HEK293 (cell line): ENCODE data around the gene MICAL3.

ENCODE experiments used
- GLI4 ChIP-seq: fragments of 450-650 bp; formaldehyde crosslinking; IDR thresholded peaks from 2 replicates; pipeline ENCODE4 v1.5.1; 2016; ENCODE audit warnings: missing biosample characterization, missing genetic modification characterization
- HIC1 ChIP-seq: fragments of 450-650 bp; formaldehyde crosslinking; IDR thresholded peaks from 2 replicates; pipeline ENCODE4 v1.5.1; 2016; ENCODE audit warnings: missing biosample characterization, missing genetic modification characterization
- HOXC10 ChIP-seq: sonication (generic); formaldehyde crosslinking; IDR thresholded peaks from 2 replicates; pipeline ENCODE4 v1.8.1; 2023; ENCODE audit warnings: mild to moderate bottlenecking, missing genetic modification reagents
- OSR2 ChIP-seq: fragments of 450-650 bp; formaldehyde crosslinking; IDR thresholded peaks from 2 replicates; pipeline ENCODE4 v1.5.1; 2016; ENCODE audit warnings: missing biosample characterization, missing genetic modification characterization
- RBAK ChIP-seq: fragments of 450-650 bp; formaldehyde crosslinking; IDR thresholded peaks from 2 replicates; pipeline ENCODE4 v1.5.1; 2016; ENCODE audit warnings: missing biosample characterization, missing genetic modification characterization
- SCRT2 ChIP-seq: fragments of 450-650 bp; formaldehyde crosslinking; IDR thresholded peaks from 2 replicates; pipeline ENCODE4 v1.5.1; 2016; ENCODE audit warnings: missing biosample characterization, missing genetic modification characterization
- YY1 ChIP-seq: fragments of 450-650 bp; formaldehyde crosslinking; IDR thresholded peaks from 2 replicates; pipeline ENCODE4 v1.5.1; 2018; ENCODE audit warnings: missing biosample characterization, missing genetic modification characterization
- ZBTB17 ChIP-seq: fragments of 450-650 bp; formaldehyde crosslinking; IDR thresholded peaks from 2 replicates; pipeline ENCODE4 v1.5.1; 2016; ENCODE audit warnings: missing biosample characterization, missing genetic modification characterization
- ZBTB26 ChIP-seq: fragments of 450-650 bp; formaldehyde crosslinking; optimal IDR thresholded peaks from 2 replicates; pipeline ENCODE3; 2016; ENCODE audit warnings: missing biosample characterization, mild to moderate bottlenecking, missing genetic modification characterization
- ZBTB49 ChIP-seq: fragments of 450-650 bp; formaldehyde crosslinking; IDR thresholded peaks from 2 replicates; pipeline ENCODE4 v1.5.1; 2016; ENCODE audit warnings: missing biosample characterization, missing genetic modification characterization, low read depth
- ZBTB8A ChIP-seq: fragments of 450-650 bp; formaldehyde crosslinking; IDR thresholded peaks from 2 replicates; pipeline ENCODE4 v1.5.1; 2016; ENCODE audit warnings: missing biosample characterization, missing genetic modification characterization
- ZFP69B ChIP-seq: fragments of 450-650 bp; formaldehyde crosslinking; IDR thresholded peaks from 2 replicates; pipeline ENCODE4 v1.5.1; 2016; ENCODE audit warnings: missing biosample characterization, missing genetic modification characterization
- ZNF184 ChIP-seq: fragments of 450-650 bp; IDR thresholded peaks from 2 replicates; pipeline ENCODE4 v1.5.1; 2018; ENCODE audit warnings: missing biosample characterization, mild to moderate bottlenecking, missing genetic modification characterization
- ZNF274 ChIP-seq, 2 experiments: fragments of 200-500 bp in 1 of 2; fragments of 450-650 bp in 1 of 2; sonication (Bioruptor generic) in 1 of 2; formaldehyde crosslinking in 1 of 2; IDR thresholded peaks; 2 replicates each; pipeline versions ENCODE4 v1.5.1 to v1.6.1; 2014 to 2016; ENCODE audit warnings: borderline replicate concordance in 1 of 2, inconsistent platforms in 1 of 2, low read length in 1 of 2, missing biosample characterization in 1 of 2, missing genetic modification characterization in 1 of 2
- ZNF292 ChIP-seq: fragments of 450-650 bp; formaldehyde crosslinking; IDR thresholded peaks from 2 replicates; pipeline ENCODE4 v1.5.1; 2016; ENCODE audit warnings: low read depth, missing biosample characterization, missing genetic modification characterization, borderline replicate concordance
- ZNF350 ChIP-seq: fragments of 450-650 bp; formaldehyde crosslinking; IDR thresholded peaks from 2 replicates; pipeline ENCODE4 v1.5.0; 2017; ENCODE audit warnings: missing biosample characterization, mild to moderate bottlenecking, missing genetic modification characterization
- ZNF354C ChIP-seq: fragments of 450-650 bp; formaldehyde crosslinking; IDR thresholded peaks from 2 replicates; pipeline ENCODE4 v1.5.1; 2016; ENCODE audit warnings: missing biosample characterization, missing genetic modification characterization, low read depth, borderline replicate concordance
- ZNF449 ChIP-seq: fragments of 450-650 bp; formaldehyde crosslinking; IDR thresholded peaks from 2 replicates; pipeline ENCODE4 v1.5.1; 2017; ENCODE audit warnings: missing biosample characterization, mild to moderate bottlenecking, missing genetic modification characterization, moderate library complexity
- ZNF521 ChIP-seq: fragments of 450-650 bp; formaldehyde crosslinking; IDR thresholded peaks from 2 replicates; pipeline ENCODE4 v1.5.1; 2017; ENCODE audit warnings: missing biosample characterization, mild to moderate bottlenecking, missing genetic modification characterization
- ZNF585B ChIP-seq: fragments of 450-650 bp; formaldehyde crosslinking; IDR thresholded peaks from 2 replicates; pipeline ENCODE4 v1.5.1; 2016; ENCODE audit warnings: missing biosample characterization, missing genetic modification characterization
- ZNF624 ChIP-seq: fragments of 450-650 bp; formaldehyde crosslinking; IDR thresholded peaks from 2 replicates; pipeline ENCODE4 v1.5.1; 2017; ENCODE audit warnings: missing biosample characterization, missing genetic modification characterization
- ZNF692 ChIP-seq: fragments of 450-650 bp; formaldehyde crosslinking; IDR thresholded peaks from 2 replicates; pipeline ENCODE4 v1.5.1; 2016; ENCODE audit warnings: missing biosample characterization, missing genetic modification characterization
- ZNF76 ChIP-seq: fragments of 450-650 bp; formaldehyde crosslinking; IDR thresholded peaks from 2 replicates; pipeline ENCODE4; 2016; ENCODE audit warnings: low read depth, missing biosample characterization, missing genetic modification characterization, borderline replicate concordance
- ZNF776 ChIP-seq: fragments of 450-650 bp; formaldehyde crosslinking; IDR thresholded peaks from 2 replicates; pipeline ENCODE4 v1.5.0; 2017; ENCODE audit warnings: missing biosample characterization, missing genetic modification characterization, borderline replicate concordance
- ZNF785 ChIP-seq: fragments of 450-650 bp; formaldehyde crosslinking; IDR thresholded peaks from 2 replicates; pipeline ENCODE4 v1.5.1; 2016; ENCODE audit warnings: missing biosample characterization, missing genetic modification characterization
- ZSCAN18 ChIP-seq: fragments of 450-650 bp; formaldehyde crosslinking; IDR thresholded peaks from 2 replicates; pipeline ENCODE4 v1.5.1; 2016; ENCODE audit warnings: missing biosample characterization, missing genetic modification characterization
- ZSCAN4 ChIP-seq: fragments of 450-650 bp; formaldehyde crosslinking; IDR thresholded peaks from 2 replicates; pipeline ENCODE4 v1.5.1; 2017; ENCODE audit warnings: missing biosample characterization, missing genetic modification characterization

The MICAL3 gene

GRCh38 chr22:18001040-18001893 lies 23.1 kb downstream of the MICAL3 start (continued):
- TF ChIP-seq ZNF449 (tag by site-specific recombination) (peak; percentile 96), ZBTB17 (tag by site-specific recombination) (peak; percentile 55; the same call in 1 of the 2 replicates), ZFP69B (tag by site-specific recombination) (peak; percentile 100), ZNF585B (no peak), ZSCAN4 (tag by site-specific recombination) (no peak), ZSCAN18 (tag by site-specific recombination) (no peak), ZNF76 (peak; percentile 58; the same call in 1 of the 2 replicates), ZNF785 (tag by site-specific recombination) (no peak), RBAK (tag by site-specific recombination) (no peak), OSR2 (tag by site-specific recombination) (0 out of 2 replicates have a peak, but pooled peaks have one; percentile 34), ZNF350 (peak; percentile 67; the same call in 1 of the 2 replicates), ZNF776 (tag by site-specific recombination) (no peak), ZBTB49 (tag by site-specific recombination) (no peak), ZNF274 (IDR thresholded peaks at IDR 0.05; ENCODE audit: low read length) (no peak), ZNF274 (tag by site-specific recombination; IDR thresholded peaks at IDR 0.05; ENCODE audit: borderline replicate concordance) (no peak), ZNF292 (tag by site-specific recombination) (no peak), ZBTB8A (tag by site-specific recombination) (peak; percentile 99), GLI4 (tag by site-specific recombination) (no peak), ZNF692 (tag by site-specific recombination) (peak; percentile 100), ZNF521 (no peak), HIC1 (tag by site-specific recombination) (peak; percentile 92), YY1 (tag by site-specific recombination) (peak; percentile 32; the same call in 1 of the 2 replicates), ZNF624 (tag by site-specific recombination) (no peak), ZNF354C (no peak), ZNF184 (tag by site-specific recombination) (peak; percentile 81; the same call in 1 of the 2 replicates), HOXC10 (peak; percentile 49; the same call in 1 of the 2 replicates), ZBTB26 (peak; percentile 90), SCRT2 (tag by site-specific recombination) (peak; percentile 41; the same call in 1 of the 2 replicates)
